A673 (cell line): Measurements from ENCODE around the gene PAK3. TPM values are rescaled to one million over a fixed set of nuclear protein-coding genes. Genes with fewer than 3 reads are reported as not detected.

Experiments
- BruUV-seq: library from RNA; stranded (reverse); fragments of 400-500 nt; replicated peaks from 2 replicates; lab custom pipeline; 2021; lab: Mats Ljungman, UMichigan
- CTCF ChIA-PET: fragments of 300-600 bp; sonication (Branson Sonifier 250); formaldehyde crosslinking; loops from one replicate; lab custom pipeline; 2022; ENCODE audit warnings: antibody characterized with exemption; lab: Charles Lee
- POLR2A ChIA-PET: fragments of 300-600 bp; sonication (Branson Sonifier 250); formaldehyde crosslinking; loops from one replicate; lab custom pipeline; 2022; ENCODE audit warnings: antibody characterized with exemption; ENCODE audit not compliant: low non-redundant PET; lab: Charles Lee
- DNase-seq: peaks from one replicate; pipeline ENCODE4 v3.0.0-alpha.2; 2015; ENCODE audit warnings: low spot score
- H3K27ac ChIP-seq: fragments of 200-600 bp; sonication (generic); 2 replicates; pipeline ENCODE4 v1.5.1; 2016; ENCODE audit warnings: mixed run types, low read depth, mild to moderate bottlenecking, mixed read lengths, antibody characterized with exemption, low read length; ENCODE audit not compliant: poor library complexity, severe bottlenecking
- H3K27me3 ChIP-seq: fragments of 200-600 bp; sonication (generic); replicated peaks from 2 replicates; pipeline ENCODE4 v1.6.1; 2017; ENCODE audit warnings: mixed run types, low read depth, mild to moderate bottlenecking, mixed read lengths, antibody characterized with exemption, low read length; ENCODE audit not compliant: insufficient read depth, poor library complexity
- H3K36me3 ChIP-seq: fragments of 200-600 bp; sonication (generic); 2 replicates; pipeline ENCODE4 v1.6.1; 2016; ENCODE audit warnings: mixed run types, mild to moderate bottlenecking, mixed read lengths, antibody characterized with exemption, low read length; ENCODE audit not compliant: insufficient read depth, poor library complexity, severe bottlenecking
- H3K4me1 ChIP-seq: fragments of 200-600 bp; sonication (generic); 2 replicates; pipeline ENCODE4 v1.6.1; 2017; ENCODE audit warnings: mixed run types, mild to moderate bottlenecking, mixed read lengths, antibody characterized with exemption, low read length; ENCODE audit not compliant: insufficient read depth, poor library complexity, severe bottlenecking
- H3K4me3 ChIP-seq: fragments of 200-600 bp; sonication (generic); 2 replicates; pipeline ENCODE4 v1.5.1; 2016; ENCODE audit warnings: low read depth, mixed run types, mild to moderate bottlenecking, mixed read lengths, low read length; ENCODE audit not compliant: poor library complexity, severe bottlenecking
- H3K9me3 ChIP-seq: fragments of 200-600 bp; sonication (generic); 2 replicates; pipeline ENCODE4 v1.6.1; 2016; ENCODE audit warnings: mixed run types, low read depth, mild to moderate bottlenecking, mixed read lengths, antibody characterized with exemption, low read length; ENCODE audit not compliant: poor library complexity, severe bottlenecking
- EZH2 ChIP-seq: fragments of 200-600 bp; sonication (generic); IDR thresholded peaks from 2 replicates; pipeline ENCODE4 v1.6.1; 2017; ENCODE audit warnings: borderline replicate concordance, low read depth, mild to moderate bottlenecking, mixed read lengths, antibody characterized with exemption, low read length; ENCODE audit not compliant: poor library complexity, severe bottlenecking
- intact Hi-C: fragments of 100-400 bp; cut with micrococcal nuclease; formaldehyde crosslinking; loops from one replicate; pipeline ENCODE4 v1.10.0; 2022; ENCODE audit not compliant: unreplicated experiment
- total RNA-seq: library from RNA; stranded (reverse); gene quantifications from 2 replicates; pipeline ENCODE4 v1.2.3, GENCODE V29; 2021
- TF ChIP-seq, protein P1 (sequence below): fragments of 300-800, 200-600 bp; sonication (generic); conservative IDR thresholded peaks from 2 replicates; pipeline ENCODE4 v1.5.1; 2017; ENCODE audit warnings: low read depth, mild to moderate bottlenecking, antibody characterized with exemption, low read length, moderate library complexity, mixed read lengths

Gene PAK3
- total RNA-seq, 1 experiment from 2014 or later, result not detected

DNA sequence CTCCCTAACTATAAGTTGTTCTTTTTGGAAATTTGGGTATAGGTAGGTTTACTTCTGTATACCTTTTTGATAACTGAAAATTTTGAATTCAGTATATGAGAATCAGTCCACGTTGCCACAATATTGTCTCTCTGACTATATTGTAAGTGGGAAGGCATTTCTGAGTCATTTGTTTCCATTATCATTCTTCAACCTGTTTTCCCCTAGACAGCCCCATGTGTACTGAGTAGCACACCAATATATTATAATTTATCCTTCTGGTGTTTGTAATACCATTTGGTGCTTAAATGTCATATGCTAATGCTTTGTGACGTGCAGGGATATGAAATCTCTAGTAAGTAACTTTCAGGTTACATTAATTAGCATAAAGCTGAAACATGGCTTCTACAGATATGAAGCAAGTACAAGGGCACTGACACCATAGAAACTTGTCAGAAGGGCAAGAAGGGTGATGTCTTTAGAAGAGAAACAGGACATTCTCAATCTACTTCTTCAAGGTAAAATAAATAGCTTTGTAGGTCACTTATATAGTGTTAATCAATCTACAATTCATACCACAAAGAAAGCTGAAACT, 27.7 kb downstream of the PAK3 start:
- ChIA-PET POLR2A (no interaction called here), CTCF (no interaction called here)
- Histone ChIP-seq H3K27me3 (peaks cover 25% of the 10 kb centered on the region), H3K27ac (no peak overlapping the region), H3K4me1 (no peaks in the 10 kb centered on the region), H3K36me3 (no peaks in the 10 kb centered on the region), H3K4me3 (no peak overlapping the region), H3K9me3 (no peaks in the 10 kb centered on the region)
- DNase-seq, result no peak
- TF ChIP-seq, protein P1, sequence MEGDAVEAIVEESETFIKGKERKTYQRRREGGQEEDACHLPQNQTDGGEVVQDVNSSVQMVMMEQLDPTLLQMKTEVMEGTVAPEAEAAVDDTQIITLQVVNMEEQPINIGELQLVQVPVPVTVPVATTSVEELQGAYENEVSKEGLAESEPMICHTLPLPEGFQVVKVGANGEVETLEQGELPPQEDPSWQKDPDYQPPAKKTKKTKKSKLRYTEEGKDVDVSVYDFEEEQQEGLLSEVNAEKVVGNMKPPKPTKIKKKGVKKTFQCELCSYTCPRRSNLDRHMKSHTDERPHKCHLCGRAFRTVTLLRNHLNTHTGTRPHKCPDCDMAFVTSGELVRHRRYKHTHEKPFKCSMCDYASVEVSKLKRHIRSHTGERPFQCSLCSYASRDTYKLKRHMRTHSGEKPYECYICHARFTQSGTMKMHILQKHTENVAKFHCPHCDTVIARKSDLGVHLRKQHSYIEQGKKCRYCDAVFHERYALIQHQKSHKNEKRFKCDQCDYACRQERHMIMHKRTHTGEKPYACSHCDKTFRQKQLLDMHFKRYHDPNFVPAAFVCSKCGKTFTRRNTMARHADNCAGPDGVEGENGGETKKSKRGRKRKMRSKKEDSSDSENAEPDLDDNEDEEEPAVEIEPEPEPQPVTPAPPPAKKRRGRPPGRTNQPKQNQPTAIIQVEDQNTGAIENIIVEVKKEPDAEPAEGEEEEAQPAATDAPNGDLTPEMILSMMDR, result no peak
- no peak for TF ChIP-seq EZH2
- BruUV-seq, result no TSS peak
- intact Hi-C loops, result no loop called here

DNA sequence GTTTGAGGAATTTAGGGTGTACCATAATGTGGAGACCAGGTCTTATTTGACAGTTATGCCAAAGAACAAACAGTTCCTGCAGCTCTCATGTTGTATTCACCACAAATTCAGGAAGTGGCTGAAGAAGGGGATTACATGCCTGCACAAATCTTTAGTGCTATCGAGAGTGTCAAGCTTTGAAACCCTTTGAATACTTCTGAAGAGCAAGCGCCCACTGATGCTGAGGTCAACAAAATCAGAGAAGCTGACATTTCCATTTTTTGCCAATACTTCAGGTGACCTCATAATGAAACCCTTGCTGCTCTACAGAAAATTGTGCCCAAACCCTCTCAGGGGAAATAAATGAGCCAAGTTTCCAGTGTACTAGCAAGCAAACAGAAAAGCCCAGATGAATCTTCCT, 28.4 kb downstream of the PAK3 start:
- intact Hi-C loops, result no loop called here
- H3K4me1 ChIP-seq, result no peaks in the 10 kb centered on the region
- H3K27ac ChIP-seq, result no peak overlapping the region
- no peaks in the 10 kb centered on the region for H3K36me3 ChIP-seq
- TF ChIP-seq, protein P1, result no peak
- TF ChIP-seq EZH2, result no peak
- H3K9me3 ChIP-seq, result no peaks in the 10 kb centered on the region
- H3K4me3 ChIP-seq, result no peak overlapping the region
- ChIA-PET CTCF (no interaction called here), POLR2A (no interaction called here)
- BruUV-seq, result no TSS peak
- H3K27me3 ChIP-seq, result peaks cover 22% of the 10 kb centered on the region
- DNase-seq, result no peak

DNA sequence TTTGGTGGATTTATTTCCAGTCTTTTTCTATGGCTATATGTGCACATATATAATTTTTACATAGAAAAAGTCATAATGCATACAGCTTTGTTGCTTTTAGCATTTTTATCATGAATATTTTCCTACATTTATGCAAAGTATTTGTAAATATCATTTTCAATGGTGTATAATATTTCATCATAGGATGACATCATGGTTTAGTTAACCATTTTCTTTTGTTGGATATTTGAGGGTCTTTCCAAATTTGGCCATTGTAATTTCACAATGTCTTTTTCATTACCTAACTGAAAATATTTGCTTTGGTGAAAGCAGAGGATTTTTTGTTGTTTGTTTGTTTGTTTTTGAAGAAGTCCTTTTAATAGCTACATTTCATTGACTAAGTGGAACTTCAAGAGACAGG, 31.0 kb downstream of the PAK3 start:
- DNase-seq, result no peak
- CTCF ChIA-PET, result no interaction called here
- TF ChIP-seq EZH2, result no peak
- Histone ChIP-seq H3K9me3 (no peaks in the 10 kb centered on the region), H3K4me3 (no peak overlapping the region), H3K27ac (no peak overlapping the region), H3K27me3 (peaks cover 6% of the 10 kb centered on the region), H3K4me1 (no peaks in the 10 kb centered on the region), H3K36me3 (no peaks in the 10 kb centered on the region)
- POLR2A ChIA-PET, result no interaction called here
- BruUV-seq, result no TSS peak
- intact Hi-C loops, result no loop called here

DNA sequence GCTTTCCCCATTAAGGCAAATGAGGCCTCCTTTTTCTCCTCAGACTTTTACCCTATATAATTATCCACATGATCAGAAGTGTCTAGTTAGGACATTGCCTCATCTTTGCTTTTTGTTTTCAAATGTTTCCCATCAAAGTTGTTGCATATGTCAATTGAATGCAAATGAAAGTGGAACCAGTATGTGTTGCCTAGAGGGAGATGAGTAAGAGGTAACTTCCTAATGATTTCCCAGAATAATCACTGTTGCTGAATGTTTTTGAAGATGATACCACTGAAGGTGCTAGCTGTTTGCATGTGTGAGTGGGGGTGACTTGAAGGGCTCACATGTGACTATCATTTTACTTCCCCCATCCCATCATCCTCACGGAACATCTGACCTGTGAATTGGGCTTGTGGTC, 33.9 kb downstream of the PAK3 start:
- DNase-seq, result no peak
- no peak overlapping the region for H3K4me3 ChIP-seq
- no TSS peak for BruUV-seq
- H3K27me3 ChIP-seq, result peaks cover 3% of the 10 kb centered on the region
- H3K4me1 ChIP-seq, result no peaks in the 10 kb centered on the region
- intact Hi-C loops, result no loop called here
- TF ChIP-seq EZH2, result no peak
- TF ChIP-seq, protein P1, result no peak
- POLR2A ChIA-PET, result no interaction called here
- H3K27ac ChIP-seq, result no peak overlapping the region
- H3K36me3 ChIP-seq, result no peaks in the 10 kb centered on the region
- CTCF ChIA-PET, result no interaction called here
- no peaks in the 10 kb centered on the region for H3K9me3 ChIP-seq
